ENCODE measurements around the gene TMEM170A. TPM values are rescaled to one million over a fixed set of nuclear protein-coding genes. Genes with fewer than 3 reads are reported as not detected.

The TMEM170A gene
- total and polyA plus RNA-seq, 2 experiments from 2014 or later, result 31.0 to 68.5 TPM

GRCh38 chr16:75506574-75506973 lies 42.1 kb upstream of the TMEM170A start (continued):
- TF ChIP-seq ZNF462 (CRISPR knock-in tag; IDR thresholded peaks at IDR 0.05) (no peak), EZH2 (IDR thresholded peaks at IDR 0.05; ENCODE audit: low read depth, unreplicated experiment) (no peak), ZNF331 (CRISPR knock-in tag; IDR thresholded peaks at IDR 0.05; ENCODE audit: low read depth) (no peak)

GRCh38 chr16:75506107-75506506 lies 41.6 kb upstream of the TMEM170A start:
- Mint-ChIP-seq H3K4me1 (peaks cover 3% of the 10 kb centered on the region; the same call in 1 of the 3 replicates), H3K4me3 (no peak overlapping the region), H3K36me3 (ENCODE audit: low read depth) (no peaks in the 10 kb centered on the region), H3K27ac (no peak overlapping the region), H3K27me3 (ENCODE audit: insufficient read depth, low read depth, poor library complexity) (no peaks in the 10 kb centered on the region), H3K9me3 (no peaks in the 10 kb centered on the region)
- ATAC-seq, result no peak
- Histone ChIP-seq H3K36me3 (ENCODE audit: insufficient read depth) (no peaks in the 10 kb centered on the region), H3K9me2 (ENCODE audit: insufficient read depth) (no peaks in the 10 kb centered on the region), H3K27ac (ENCODE audit: low read depth) (no peak overlapping the region), H3K4me3 (no peak overlapping the region), H4K20me1 (replicated peaks; ENCODE audit: insufficient read depth) (no peaks in the 10 kb centered on the region; the same call in 1 of the 2 replicates), H3K79me2 (replicated peaks; ENCODE audit: insufficient read depth) (no peaks in the 10 kb centered on the region), H3F3A (replicated peaks; ENCODE audit: low read depth) (no peaks in the 10 kb centered on the region), H3K4me2 (no peak overlapping the region), H2AFZ (no peak overlapping the region), H3K27me3 (ENCODE audit: insufficient read depth) (no peaks in the 10 kb centered on the region), H3K4me1 (ENCODE audit: insufficient read depth) (no peaks in the 10 kb centered on the region)
- TF ChIP-seq NANOG (IDR thresholded peaks at IDR 0.05; ENCODE audit: borderline replicate concordance) (no peak), JUNB (IDR thresholded peaks at IDR 0.05; ENCODE audit: unreplicated experiment) (no peak), POLR2AphosphoS5 (IDR thresholded peaks at IDR 0.05; ENCODE audit: low read depth) (no peak), EZH2phosphoT487 (IDR thresholded peaks at IDR 0.05; ENCODE audit: unreplicated experiment) (no peak)
- TF ChIP-seq, protein P1, sequence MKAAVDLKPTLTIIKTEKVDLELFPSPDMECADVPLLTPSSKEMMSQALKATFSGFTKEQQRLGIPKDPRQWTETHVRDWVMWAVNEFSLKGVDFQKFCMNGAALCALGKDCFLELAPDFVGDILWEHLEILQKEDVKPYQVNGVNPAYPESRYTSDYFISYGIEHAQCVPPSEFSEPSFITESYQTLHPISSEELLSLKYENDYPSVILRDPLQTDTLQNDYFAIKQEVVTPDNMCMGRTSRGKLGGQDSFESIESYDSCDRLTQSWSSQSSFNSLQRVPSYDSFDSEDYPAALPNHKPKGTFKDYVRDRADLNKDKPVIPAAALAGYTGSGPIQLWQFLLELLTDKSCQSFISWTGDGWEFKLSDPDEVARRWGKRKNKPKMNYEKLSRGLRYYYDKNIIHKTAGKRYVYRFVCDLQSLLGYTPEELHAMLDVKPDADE (IDR thresholded peaks at IDR 0.05), result no peak
- no peak for DNase-seq (ENCODE audit: low spot score)

All from GM23338 (cell line).